Thymus (tissue), 11 donors: ENCODE measurements around the gene ADCY3. TPM values are rescaled to one million over a fixed set of nuclear protein-coding genes. Genes with fewer than 3 reads are reported as not detected.

Source experiments
- DNase-seq, 9 donors: peaks; one replicate each; pipeline ENCODE4 v3.0.0-alpha.2; 2013; ENCODE audit warnings: low spot score in 9 of 9, low read depth in 6 of 9, missing footprints in 1 of 9
- H3K27ac ChIP-seq, 2 donors: one replicate each; pipeline ENCODE4 v1.5.1; 2013; ENCODE audit warnings: control low read depth in 1 of 2, low read depth in 1 of 2, low read length in 1 of 2, mild to moderate bottlenecking in 1 of 2, moderate library complexity in 1 of 2
- H3K27me3 ChIP-seq, 2 donors: one replicate each; pipeline ENCODE4 v1.5.1; 2013; ENCODE audit warnings: low read length in 1 of 2; ENCODE audit not compliant: control insufficient read depth in 2 of 2, insufficient read depth in 1 of 2
- H3K36me3 ChIP-seq, 2 donors: one replicate each; pipeline ENCODE4 v1.5.1; 2013; ENCODE audit warnings: low read length in 1 of 2, mild to moderate bottlenecking in 1 of 2, moderate library complexity in 1 of 2; ENCODE audit not compliant: control insufficient read depth in 2 of 2, insufficient read depth in 2 of 2
- H3K4me1 ChIP-seq, 2 donors: one replicate each; pipeline ENCODE4 v1.5.1; 2013; ENCODE audit warnings: low read length in 2 of 2; ENCODE audit not compliant: control insufficient read depth in 2 of 2, insufficient read depth in 2 of 2
- H3K4me3 ChIP-seq, 2 donors: one replicate each; pipeline ENCODE4 v1.5.1; 2013; ENCODE audit warnings: low read length in 2 of 2, control low read depth in 1 of 2, mild to moderate bottlenecking in 1 of 2
- H3K9me3 ChIP-seq, 2 donors: one replicate each; pipeline ENCODE4 v1.5.1; 2013; ENCODE audit warnings: low read length in 1 of 2, mild to moderate bottlenecking in 1 of 2; ENCODE audit not compliant: control insufficient read depth in 2 of 2, insufficient read depth in 1 of 2
- WGBS: extraction: QIAGEN DNeasy Blood & Tissue Kit; methylation state at CpG from one replicate; pipeline ENCODE4 v1.1.7; 2013; 5-methylcytosine and 5-hydroxymethylcytosine counted together
- polyA plus RNA-seq: library from polyadenylated mRNA; stranded (reverse); fragments of 200-250 nt; gene quantifications from one replicate; pipeline ENCODE4 v1.2.3, GENCODE V29; 2013
- total RNA-seq: library from RNA; stranded (reverse); fragments of 120-200 nt; gene quantifications from one replicate; pipeline ENCODE4 v1.2.4, GENCODE V29; 2013
- donor health status: healthy.

ADCY3 gene
- total and polyA plus RNA-seq, 2 donors: 17.1 to 37.1 TPM

- H3K27ac ChIP-seq: no peak overlapping the region
- H3K36me3 ChIP-seq: no peaks in the 10 kb centered on the region
- H3K27me3 ChIP-seq: no peaks in the 10 kb centered on the region
- DNase-seq: no peak
- no peak overlapping the region for H3K4me3 ChIP-seq
- H3K4me1 ChIP-seq: no peaks in the 10 kb centered on the region
- peaks cover 0 to 5% of the 10 kb centered on the region in 2 donors for H3K9me3 ChIP-seq
- 78% methylated on average over 5 of the region's 5 CpGs for WGBS
These were observed 63.2 kb downstream of the ADCY3 start for GRCh38 chr2:24856791-24857211.

- no peaks in the 10 kb centered on the region for H3K4me1 ChIP-seq
- 71% methylated on average over 4 of the region's 4 CpGs for WGBS
- no peaks in the 10 kb centered on the region for H3K27me3 ChIP-seq
These were observed 64.3 kb downstream of the ADCY3 start for GRCh38 chr2:24855726-24856125.

GRCh38 chr2:24855022-24855622 is 64.9 kb downstream of the ADCY3 start:
- H3K9me3 ChIP-seq: peaks cover 0 to 5% of the 10 kb centered on the region in 2 donors
- H3K4me1 ChIP-seq: no peaks in the 10 kb centered on the region
- H3K27ac ChIP-seq: no peak overlapping the region
- H3K4me3 ChIP-seq: no peak overlapping the region
- no peak for DNase-seq
- 95% methylated on average over 8 of the region's 8 CpGs for WGBS
- H3K36me3 ChIP-seq: no peaks in the 10 kb centered on the region
- H3K27me3 ChIP-seq: no peaks in the 10 kb centered on the region

More at GRCh38 chr2:24855726-24856125, 64.3 kb downstream of the ADCY3 start:
- H3K9me3 ChIP-seq: peaks cover 0 to 5% of the 10 kb centered on the region in 2 donors
- H3K4me3 ChIP-seq: no peak overlapping the region
- H3K27ac ChIP-seq: no peak overlapping the region
- DNase-seq: no peak
- no peaks in the 10 kb centered on the region for H3K36me3 ChIP-seq

- peaks cover 0 to 9% of the 10 kb centered on the region in 2 donors for H3K9me3 ChIP-seq
- DNase-seq: no peak
- H3K4me3 ChIP-seq: no peak overlapping the region
- no peaks in the 10 kb centered on the region for H3K27me3 ChIP-seq
- no peaks in the 10 kb centered on the region for H3K36me3 ChIP-seq
- no peak overlapping the region for H3K27ac ChIP-seq
- WGBS: 96% methylated on average over 3 of the region's 3 CpGs
- no peaks in the 10 kb centered on the region for H3K4me1 ChIP-seq
These were observed 66.0 kb downstream of the ADCY3 start for GRCh38 chr2:24853996-24854395.

- Histone ChIP-seq H3K27me3 (no peaks in the 10 kb centered on the region), H3K9me3 (peaks cover 0 to 17% of the 10 kb centered on the region in 2 donors), H3K4me3 (no peak overlapping the region), H3K27ac (no peak overlapping the region), H3K36me3 (no peaks in the 10 kb centered on the region), H3K4me1 (no peaks in the 10 kb centered on the region)
- DNase-seq: no peak
- WGBS: 98% methylated on average over 9 of the region's 9 CpGs
These were observed 67.0 kb downstream of the ADCY3 start for GRCh38 chr2:24853046-24853445.

- H3K27me3 ChIP-seq: no peaks in the 10 kb centered on the region
- H3K4me1 ChIP-seq: no peaks in the 10 kb centered on the region
- H3K4me3 ChIP-seq: no peak overlapping the region
- DNase-seq: no peak
- no peak overlapping the region for H3K27ac ChIP-seq
- H3K36me3 ChIP-seq: no peaks in the 10 kb centered on the region
- whole genome bisulfite sequencing: 96% methylated on average over 23 of the region's 23 CpGs
- H3K9me3 ChIP-seq: peaks cover 0 to 22% of the 10 kb centered on the region in 2 donors
These were observed 67.5 kb downstream of the ADCY3 start for GRCh38 chr2:24852431-24853020.

GRCh38 chr2:24852026-24852425 is 68.0 kb downstream of the ADCY3 start:
- DNase-seq: no peak
- Histone ChIP-seq H3K36me3 (no peaks in the 10 kb centered on the region), H3K9me3 (peaks cover 0 to 25% of the 10 kb centered on the region in 2 donors), H3K4me3 (no peak overlapping the region), H3K27ac (no peak overlapping the region), H3K27me3 (no peaks in the 10 kb centered on the region), H3K4me1 (no peaks in the 10 kb centered on the region)
- WGBS: 96% methylated on average over 13 of the region's 13 CpGs

GRCh38 chr2:24850944-24851343 is 69.1 kb downstream of the ADCY3 start:
- no peaks in the 10 kb centered on the region for H3K36me3 ChIP-seq
- no peaks in the 10 kb centered on the region for H3K4me1 ChIP-seq
- no peaks in the 10 kb centered on the region for H3K27me3 ChIP-seq
- no peak for DNase-seq
- no peak overlapping the region for H3K4me3 ChIP-seq
- 95% methylated on average over 7 of the region's 7 CpGs for WGBS
- H3K27ac ChIP-seq: no peak overlapping the region
- H3K9me3 ChIP-seq: peaks cover 0 to 28% of the 10 kb centered on the region in 2 donors

- H3K36me3 ChIP-seq: peaks cover 4 to 11% of the 10 kb centered on the region in 2 donors
- H3K4me1 ChIP-seq: no peaks in the 10 kb centered on the region
- H3K27me3 ChIP-seq: no peaks in the 10 kb centered on the region
- no peak overlapping the region for H3K4me3 ChIP-seq
- 97% methylated on average over 5 of the region's 5 CpGs for WGBS
- H3K9me3 ChIP-seq: peaks cover 0 to 27% of the 10 kb centered on the region in 2 donors
- no peak for DNase-seq
- H3K27ac ChIP-seq: no peak overlapping the region
These were observed 74.3 kb downstream of the ADCY3 start for GRCh38 chr2:24845691-24846090.
